Endothelial cell of umbilical vein (primary cell): ENCODE data around the gene RPL38.

Experiments
- CTCF ChIP-seq, 2 donors: IDR thresholded peaks; 1 replicate in 1 of 2; 2 replicates in 1 of 2; pipeline ENCODE4 v1.5.1; 2011; ENCODE audit warnings: low read length in 2 of 2, mild to moderate bottlenecking in 2 of 2, moderate library complexity in 2 of 2, control low read depth in 1 of 2, inconsistent platforms in 1 of 2, low read depth in 1 of 2; ENCODE audit not compliant: insufficient read depth in 1 of 2; ENCODE audit errors: extremely low read depth in 1 of 2
- FOS ChIP-seq: IDR thresholded peaks from 2 replicates; pipeline ENCODE4 v1.6.1; 2011; ENCODE audit warnings: mild to moderate bottlenecking, low read length, moderate library complexity, borderline replicate concordance; ENCODE audit not compliant: insufficient read depth
- JUN ChIP-seq: IDR thresholded peaks from 2 replicates; pipeline ENCODE4 v1.6.1; 2011; ENCODE audit warnings: borderline replicate concordance, low read depth; ENCODE audit not compliant: insufficient read length, insufficient read depth
- MAX ChIP-seq: IDR thresholded peaks from 2 replicates; pipeline ENCODE4 v1.6.1; 2011; ENCODE audit not compliant: insufficient read depth, insufficient read length
- POLR2A ChIP-seq: IDR thresholded peaks from 2 replicates; pipeline ENCODE4 v1.6.1; 2012; ENCODE audit warnings: low read depth, mild to moderate bottlenecking, control low read depth, low read length
- POLR2AphosphoS5 ChIP-seq: IDR thresholded peaks from 2 replicates; pipeline ENCODE4 v1.6.1; 2012; ENCODE audit warnings: low read depth, mild to moderate bottlenecking, control low read depth, low read length, moderate library complexity; ENCODE audit not compliant: insufficient read depth

- TF ChIP-seq POLR2A, result no peak
- no peak for TF ChIP-seq CTCF (IDR thresholded peaks at IDR 0.05; ENCODE audit: extremely low read depth in 1 of 2, insufficient read depth in 1 of 2, low read depth in 1 of 2, low read length in 2 of 2)
- TF ChIP-seq POLR2AphosphoS5, result no peak
- no peak for TF ChIP-seq FOS
- TF ChIP-seq JUN, result no peak
- no peak for TF ChIP-seq MAX
These were observed 22.1 kb upstream of the RPL38 start for GRCh38 chr17:74181341-74181740.
